ENCODE results near the gene CCDC201.

DNA sequence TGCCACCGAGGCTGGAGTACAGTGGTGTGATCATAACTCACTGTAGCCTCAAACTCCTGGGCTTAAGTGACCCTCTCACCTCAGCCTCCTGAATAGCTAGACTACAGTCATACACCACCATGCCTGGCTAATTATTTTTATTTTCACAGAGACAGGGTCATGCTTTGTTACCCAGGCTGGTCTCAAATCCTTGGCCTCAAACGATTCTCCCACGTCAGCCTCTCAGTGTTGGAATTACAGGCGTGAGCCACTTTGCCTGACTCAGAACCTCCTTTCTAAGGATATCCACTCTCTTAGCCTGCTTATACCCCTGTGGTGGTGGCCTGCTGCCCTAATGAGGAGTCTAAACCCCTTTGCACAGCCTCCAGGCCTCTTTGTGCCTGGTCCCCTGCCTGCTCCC lies 11.3 kb upstream of the CCDC201 start:
- TF ChIP-seq POLR2A (IDR thresholded peaks at IDR 0.05): no peak
- TF ChIP-seq, protein P1, sequence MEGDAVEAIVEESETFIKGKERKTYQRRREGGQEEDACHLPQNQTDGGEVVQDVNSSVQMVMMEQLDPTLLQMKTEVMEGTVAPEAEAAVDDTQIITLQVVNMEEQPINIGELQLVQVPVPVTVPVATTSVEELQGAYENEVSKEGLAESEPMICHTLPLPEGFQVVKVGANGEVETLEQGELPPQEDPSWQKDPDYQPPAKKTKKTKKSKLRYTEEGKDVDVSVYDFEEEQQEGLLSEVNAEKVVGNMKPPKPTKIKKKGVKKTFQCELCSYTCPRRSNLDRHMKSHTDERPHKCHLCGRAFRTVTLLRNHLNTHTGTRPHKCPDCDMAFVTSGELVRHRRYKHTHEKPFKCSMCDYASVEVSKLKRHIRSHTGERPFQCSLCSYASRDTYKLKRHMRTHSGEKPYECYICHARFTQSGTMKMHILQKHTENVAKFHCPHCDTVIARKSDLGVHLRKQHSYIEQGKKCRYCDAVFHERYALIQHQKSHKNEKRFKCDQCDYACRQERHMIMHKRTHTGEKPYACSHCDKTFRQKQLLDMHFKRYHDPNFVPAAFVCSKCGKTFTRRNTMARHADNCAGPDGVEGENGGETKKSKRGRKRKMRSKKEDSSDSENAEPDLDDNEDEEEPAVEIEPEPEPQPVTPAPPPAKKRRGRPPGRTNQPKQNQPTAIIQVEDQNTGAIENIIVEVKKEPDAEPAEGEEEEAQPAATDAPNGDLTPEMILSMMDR (IDR thresholded peaks at IDR 0.05): no peak
